Kidney (tissue), 14 donors: Measurements from ENCODE around the gene SYNE1. TPM values are rescaled to one million over a fixed set of nuclear protein-coding genes. Genes with fewer than 3 reads are reported as not detected.
A peak's percentile ranks its signal among the peaks of the same experiment; 100 is the strongest.

Experiments used
- DNase-seq, 5 donors: peaks; one replicate each; pipeline ENCODE4 v3.0.0-alpha.2; 2013 to 2020
- FAIRE-seq: peaks from 2 replicates; lab custom pipeline; 2012; peaks lifted over from hg19 to GRCh38; lab: Jason Lieb, UNC
- H3K27ac ChIP-seq, 2 donors: one replicate each; pipeline ENCODE4 v1.7.0; 2013; ENCODE audit warnings: low read depth in 2 of 2, low read length in 2 of 2, inconsistent platforms in 1 of 2
- H3K27me3 ChIP-seq: one replicate; pipeline ENCODE4 v1.7.1; 2013; ENCODE audit warnings: low read length, inconsistent platforms; ENCODE audit not compliant: control insufficient read depth, insufficient read depth
- H3K36me3 ChIP-seq, 3 donors: one replicate each; pipeline versions ENCODE4 v1.7.0 to v1.7.1; 2013; ENCODE audit warnings: low read length in 3 of 3, control low read depth in 1 of 3, inconsistent platforms in 1 of 3; ENCODE audit not compliant: insufficient read depth in 3 of 3, control insufficient read depth in 2 of 3
- H3K4me1 ChIP-seq, 3 donors: one replicate each; pipeline versions ENCODE4 v1.7.0 to v1.7.1; 2013; ENCODE audit warnings: low read length in 3 of 3, inconsistent platforms in 1 of 3, low read depth in 1 of 3; ENCODE audit not compliant: control insufficient read depth in 2 of 3, insufficient read depth in 2 of 3
- H3K4me3 ChIP-seq, 3 donors: one replicate each; pipeline versions ENCODE4 v1.7.0 to v1.8.1; 2013; ENCODE audit warnings: low read length in 3 of 3, control low read depth in 1 of 3, inconsistent platforms in 1 of 3
- H3K9ac ChIP-seq, 3 donors: one replicate each; pipeline versions ENCODE4 v1.7.0 to v1.7.1; 2013; ENCODE audit warnings: low read length in 3 of 3, control low read depth in 1 of 3, inconsistent platforms in 1 of 3
- H3K9me3 ChIP-seq, 3 donors: one replicate each; pipeline versions ENCODE4 v1.7.0 to v1.7.1; 2013; ENCODE audit warnings: low read length in 3 of 3, control low read depth in 1 of 3, inconsistent platforms in 1 of 3; ENCODE audit not compliant: control insufficient read depth in 2 of 3, insufficient read depth in 1 of 3
- CTCF ChIP-seq: IDR thresholded peaks from 3 replicates; pipeline ENCODE4 v1.5.1; 2012; ENCODE audit warnings: mild to moderate bottlenecking, moderate library complexity, borderline replicate concordance; ENCODE audit not compliant: insufficient read depth; ENCODE audit errors: extremely low read depth
- intact Hi-C: fragments of 100-400 bp; cut with DNase I; formaldehyde crosslinking; loops from one replicate; pipeline ENCODE4 v1.11.1; 2022
- polyA plus RNA-seq: library from polyadenylated mRNA; stranded (reverse); fragments of 350-450 nt; fragmentation: Illumina TruSeq; extraction: RNeasy Lipid Tissue Mini Kit (QIAGEN cat#74804); gene quantifications from one replicate; pipeline ENCODE4 v1.2.3, GENCODE V29; 2014; ENCODE audit warnings: low read depth, low replicate concordance; ENCODE audit not compliant: insufficient read depth
- total RNA-seq: library from RNA; stranded (reverse); fragmentation: NEBNext Ultra II Directional; extraction: Animal tissue kit (Norgen Biotek cat#: 25700); gene quantifications from one replicate; pipeline ENCODE4 v1.2.1, GENCODE V29; 2021
- donor health status: control.
- donor health status: control.
- donor health status: control.
- donor health status: control.
- donor health status: control.
- donor health status: DM: yes; HTN: yes; CAD: no.
- donor health status: Normal renal cell carcinoma (clear cell type).

Gene SYNE1
- total and polyA plus RNA-seq, 2 donors from 2014 or later, result 47.8 to 216 TPM

GRCh38 chr6:152682141-152682540 lies 45.0 kb upstream of the SYNE1 start:
- H3K9me3 ChIP-seq, result no peaks in the 10 kb centered on the region
- H3K9ac ChIP-seq, result no peak overlapping the region
- intact Hi-C loops, result no loop called here
- no peak overlapping the region for H3K27ac ChIP-seq
- H3K4me1 ChIP-seq, result no peaks in the 10 kb centered on the region
- H3K4me3 ChIP-seq, result no peak overlapping the region
- no peaks in the 10 kb centered on the region for H3K36me3 ChIP-seq
- DNase-seq, result no peak
- no peak for FAIRE-seq
- no peak for TF ChIP-seq CTCF
- no peaks in the 10 kb centered on the region for H3K27me3 ChIP-seq

GRCh38 chr6:152680879-152681517 lies 43.8 kb upstream of the SYNE1 start:
- no peaks in the 10 kb centered on the region for H3K9me3 ChIP-seq
- no peak overlapping the region for H3K9ac ChIP-seq
- no peaks in the 10 kb centered on the region for H3K36me3 ChIP-seq
- intact Hi-C loops, result no loop called here
- FAIRE-seq, result no peak
- no peak overlapping the region for H3K4me3 ChIP-seq
- H3K27me3 ChIP-seq, result no peaks in the 10 kb centered on the region
- TF ChIP-seq CTCF, result no peak
- DNase-seq, result peak in 1 of 5 donors; percentile 3
- no peak overlapping the region for H3K27ac ChIP-seq
- H3K4me1 ChIP-seq, result no peaks in the 10 kb centered on the region

GRCh38 chr6:152680151-152680550 lies 43.0 kb upstream of the SYNE1 start:
- H3K9me3 ChIP-seq, result no peaks in the 10 kb centered on the region
- no peak overlapping the region for H3K27ac ChIP-seq
- no peak overlapping the region for H3K9ac ChIP-seq
- no peaks in the 10 kb centered on the region for H3K36me3 ChIP-seq
- no peaks in the 10 kb centered on the region for H3K27me3 ChIP-seq
- no peak for TF ChIP-seq CTCF
- intact Hi-C loops, result no loop called here
- no peak for DNase-seq
- H3K4me3 ChIP-seq, result no peak overlapping the region
- no peaks in the 10 kb centered on the region for H3K4me1 ChIP-seq
- FAIRE-seq, result no peak

- TF ChIP-seq CTCF, result no peak
- no peak for DNase-seq
- Histone ChIP-seq H3K27me3 (no peaks in the 10 kb centered on the region), H3K9me3 (no peaks in the 10 kb centered on the region), H3K9ac (no peak overlapping the region), H3K27ac (no peak overlapping the region), H3K4me3 (no peak overlapping the region), H3K4me1 (no peaks in the 10 kb centered on the region), H3K36me3 (no peaks in the 10 kb centered on the region)
- intact Hi-C loops, result no loop called here
- FAIRE-seq, result no peak
These were observed 36.1 kb upstream of the SYNE1 start for GRCh38 chr6:152673236-152673635.
